Esophagus muscularis mucosa (tissue), 4 donors: ENCODE measurements around the gene FAM111A. TPM values are rescaled to one million over a fixed set of nuclear protein-coding genes. Genes with fewer than 3 reads are reported as not detected.

Experiments used
- DNase-seq: peaks from one replicate; pipeline ENCODE4 v3.0.0-alpha.2; 2017; ENCODE audit errors: extremely low spot score
- H3K27ac ChIP-seq, 4 donors: fragments of 200-600 bp; sonication (generic); replicated peaks in 1 of 4; 1 replicate in 3 of 4; 2 replicates in 1 of 4; pipeline ENCODE4 v1.5.1; 2016 to 2019; ENCODE audit warnings: mild to moderate bottlenecking in 1 of 4
- H3K27me3 ChIP-seq, 4 donors: fragments of 200-600 bp; sonication (generic); one replicate each; pipeline versions ENCODE4 v1.5.1 to v1.6.0; 2016 to 2019
- H3K36me3 ChIP-seq, 4 donors: fragments of 200-600 bp; sonication (generic); one replicate each; pipeline ENCODE4 v1.5.1; 2016 to 2019
- H3K4me1 ChIP-seq, 4 donors: fragments of 200-600 bp; sonication (generic); one replicate each; pipeline ENCODE4 v1.5.1; 2016 to 2019
- H3K4me3 ChIP-seq, 4 donors: fragments of 200-600 bp; sonication (generic); 1 replicate in 2 of 4; 2 replicates in 2 of 4; pipeline ENCODE4 v1.5.1; 2016 to 2019; ENCODE audit warnings: mild to moderate bottlenecking in 4 of 4, moderate library complexity in 1 of 4
- H3K9me3 ChIP-seq, 4 donors: fragments of 200-600 bp; sonication (generic); 1 replicate in 3 of 4; 2 replicates in 1 of 4; pipeline ENCODE4 v1.5.1; 2016 to 2019
- CTCF ChIP-seq, 3 experiments: fragments of 200-600 bp in 2 of 3; fragments of 450-650 bp in 1 of 3; sonication (generic) in 2 of 3; IDR thresholded peaks; one replicate each; pipeline ENCODE4 v1.5.1; 2017 to 2019; ENCODE audit warnings: antibody characterized with exemption in 3 of 3, mild to moderate bottlenecking in 2 of 3, moderate library complexity in 1 of 3
- EP300 ChIP-seq: sonication (generic); formaldehyde crosslinking; IDR thresholded peaks from one replicate; pipeline ENCODE4 v1.6.1; 2017; ENCODE audit warnings: antibody characterized with exemption
- POLR2A ChIP-seq: fragments of 450-650 bp; IDR thresholded peaks from one replicate; pipeline ENCODE4 v1.6.1; 2017; ENCODE audit warnings: antibody characterized with exemption, moderate library complexity, mild to moderate bottlenecking, low read depth
- POLR2AphosphoS5 ChIP-seq, 2 donors: sonication (generic); formaldehyde crosslinking; IDR thresholded peaks; one replicate each; pipeline ENCODE4 v1.6.1; 2017; ENCODE audit warnings: antibody characterized with exemption in 2 of 2
- WGBS: methylation state at CpG from one replicate; pipeline ENCODE4 v1.1.5; 2018; 5-methylcytosine and 5-hydroxymethylcytosine counted together
- intact Hi-C: fragments of 100-400 bp; cut with DNase I; formaldehyde crosslinking; loops from one replicate; pipeline ENCODE4 v1.15.1; 2023
- total RNA-seq, 4 donors: library from RNA; depleted of rRNA; stranded (reverse); fragments of >200 nt; gene quantifications; one replicate each; pipeline versions ENCODE4 v1.1.0 to v1.2.1, GENCODE V29; 2016

Gene FAM111A
- total RNA-seq, 4 donors from 2014 or later = 8.9 to 22.4 (median 17.6) TPM

- peaks cover 9 to 38% (median 25%) of the 10 kb centered on the region in 4 donors for H3K4me1 ChIP-seq
- H3K9me3 ChIP-seq = no peaks in the 10 kb centered on the region
- H3K36me3 ChIP-seq = no peaks in the 10 kb centered on the region
- no peak for TF ChIP-seq CTCF (IDR thresholded peaks at IDR 0.05)
- peak in 1 of 2 donors; percentile 65 for TF ChIP-seq POLR2AphosphoS5 (IDR thresholded peaks at IDR 0.05)
- WGBS = 58% methylated on average over 6 of the region's 7 CpGs
- peak overlapping the region; percentile 64 to 87 (median 74) for H3K4me3 ChIP-seq
- H3K27ac ChIP-seq = peak overlapping the region; percentile 2 to 74 (median 62)
- H3K27me3 ChIP-seq = peaks cover 0 to 10% (median 5%) of the 10 kb centered on the region in 4 donors
- peak; percentile 83 for DNase-seq
- intact Hi-C loops = loop anchor here (10.0 kb wide), 1 partner anchor 261 kb away; the partner anchor contains the start of gene OR5A1
Observed at GRCh38 chr11:59173964-59174663, 31.5 kb downstream of the FAM111A start.

- H3K27me3 ChIP-seq = peaks cover 0 to 10% (median 5%) of the 10 kb centered on the region in 4 donors
- H3K27ac ChIP-seq = peak overlapping the region in 3 of 4 donors; percentile 2 to 74 (median 12)
- DNase-seq = no peak
- TF ChIP-seq POLR2AphosphoS5 (IDR thresholded peaks at IDR 0.05) (no peak), CTCF (IDR thresholded peaks at IDR 0.05) (no peak), EP300 (no peak), POLR2A (no peak)
- no peaks in the 10 kb centered on the region for H3K36me3 ChIP-seq
- H3K4me1 ChIP-seq = peaks cover 9 to 38% (median 25%) of the 10 kb centered on the region in 4 donors
- intact Hi-C loops = loop anchor here (10.0 kb wide), 1 partner anchor 260 kb away; the partner anchor contains the start of gene OR5A1
- 90% methylated on average over 7 of the region's 7 CpGs for WGBS
- no peaks in the 10 kb centered on the region for H3K9me3 ChIP-seq
- no peak overlapping the region for H3K4me3 ChIP-seq
Observed at GRCh38 chr11:59174664-59175033, 32.0 kb downstream of the FAM111A start.

GRCh38 chr11:59175091-59175501 lies 32.4 kb downstream of the FAM111A start:
- Histone ChIP-seq H3K4me1 (peaks cover 9 to 38% (median 25%) of the 10 kb centered on the region in 4 donors), H3K36me3 (no peaks in the 10 kb centered on the region), H3K4me3 (no peak overlapping the region), H3K27ac (peak overlapping the region in 1 of 4 donors; percentile 40), H3K9me3 (no peaks in the 10 kb centered on the region), H3K27me3 (peaks cover 0 to 10% (median 5%) of the 10 kb centered on the region in 4 donors)
- 74% methylated on average over 4 of the region's 4 CpGs for WGBS
- intact Hi-C loops = loop anchor here (10.0 kb wide), 1 partner anchor 260 kb away; the partner anchor contains the start of gene OR5A1
- peak; percentile 79 for DNase-seq
- TF ChIP-seq CTCF (IDR thresholded peaks at IDR 0.05) (no peak), POLR2AphosphoS5 (IDR thresholded peaks at IDR 0.05) (no peak), EP300 (no peak), POLR2A (no peak)

GRCh38 chr11:59176330-59176729 lies 33.7 kb downstream of the FAM111A start:
- Histone ChIP-seq H3K4me1 (peaks cover 9 to 35% (median 25%) of the 10 kb centered on the region in 4 donors), H3K9me3 (no peaks in the 10 kb centered on the region), H3K4me3 (no peak overlapping the region), H3K27me3 (peaks cover 0 to 10% (median 5%) of the 10 kb centered on the region in 4 donors), H3K27ac (no peak overlapping the region), H3K36me3 (no peaks in the 10 kb centered on the region)
- WGBS = 88% methylated on average over 7 of the region's 7 CpGs
- intact Hi-C loops = loop anchor here (10.0 kb wide), 1 partner anchor 258 kb away; the partner anchor contains the start of gene OR5A1
- DNase-seq = peak; percentile 70
- TF ChIP-seq POLR2AphosphoS5 (IDR thresholded peaks at IDR 0.05) = no peak

- no peaks in the 10 kb centered on the region for H3K9me3 ChIP-seq
- intact Hi-C loops = loop anchor here (10.0 kb wide), 1 partner anchor 256 kb away; the partner anchor contains the start of gene OR5A1
- H3K36me3 ChIP-seq = peaks cover 3 to 11% (median 8%) of the 10 kb centered on the region in 4 donors
- DNase-seq = peak; percentile 60
- H3K4me1 ChIP-seq = peaks cover under 1 to 21% (median 13%) of the 10 kb centered on the region in 4 donors
- peaks cover 0 to under 1% (median 0%) of the 10 kb centered on the region in 4 donors for H3K27me3 ChIP-seq
- no peak overlapping the region for H3K27ac ChIP-seq
- TF ChIP-seq EP300 = no peak
- TF ChIP-seq CTCF (IDR thresholded peaks at IDR 0.05) = no peak
- no peak for TF ChIP-seq POLR2A
- no peak for TF ChIP-seq POLR2AphosphoS5 (IDR thresholded peaks at IDR 0.05)
- no peak overlapping the region for H3K4me3 ChIP-seq
Observed at GRCh38 chr11:59178402-59178801, 35.7 kb downstream of the FAM111A start.
